ENCODE results near the gene ASCL5.

The ASCL5 gene

DNA sequence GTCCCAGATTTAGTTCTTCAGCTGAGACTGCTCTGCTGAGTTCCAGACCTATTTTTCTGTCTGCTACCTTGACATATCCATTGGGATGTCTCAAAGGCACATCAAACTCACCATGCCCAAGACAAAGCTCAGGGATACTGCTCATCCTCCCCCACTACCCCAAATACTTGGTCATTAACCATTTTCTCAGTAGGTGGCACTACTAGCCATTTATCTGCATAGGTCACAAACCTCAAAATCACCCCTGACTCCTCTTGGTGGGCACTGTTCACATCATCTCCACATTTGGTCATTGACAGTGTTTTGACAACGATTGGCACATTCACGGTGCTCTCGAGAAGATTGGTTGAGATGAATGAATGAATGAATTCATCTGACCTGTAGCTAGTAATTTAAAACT lies 46.8 kb downstream of the ASCL5 start:
- no peak for DNase-seq

DNA sequence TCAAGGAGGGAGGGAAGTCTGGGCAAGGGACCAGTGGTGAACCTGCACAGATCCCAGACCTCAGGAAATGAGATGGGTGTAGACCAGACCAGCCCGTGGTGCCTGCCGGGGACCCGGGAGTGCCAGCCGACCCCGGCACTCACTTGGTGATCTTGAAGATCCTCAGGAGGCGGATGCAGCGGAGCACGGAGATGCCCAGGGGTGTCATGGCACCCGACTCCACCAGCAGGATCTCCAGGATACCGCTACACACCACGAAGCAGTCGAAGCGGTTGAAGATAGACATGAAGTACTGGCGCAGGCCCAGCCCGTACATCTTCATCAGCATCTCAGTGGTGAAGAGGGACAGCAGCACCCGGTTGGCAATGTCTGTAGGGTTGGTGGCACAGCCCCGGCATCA lies 49.2 kb downstream of the ASCL5 start:
- no peak for DNase-seq

DNA sequence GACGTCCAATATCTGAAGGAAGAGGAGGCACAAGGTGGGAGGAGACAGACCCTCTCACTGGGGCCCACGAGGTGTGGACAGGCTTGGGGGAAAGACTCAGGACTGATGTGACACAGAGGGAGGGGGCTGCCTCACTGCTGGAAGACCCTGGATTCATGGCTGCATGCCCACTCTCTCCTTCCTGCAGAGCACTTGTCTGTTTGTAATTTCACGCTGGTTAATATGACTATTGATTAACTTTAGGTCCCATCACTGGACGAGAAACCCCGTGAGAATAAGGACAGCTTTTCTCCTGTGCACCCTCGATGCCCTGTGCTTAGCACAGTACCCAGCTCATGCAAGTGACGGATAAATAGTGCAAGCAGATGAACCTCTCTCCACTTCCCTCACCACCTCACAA lies 49.9 kb downstream of the ASCL5 start:
- DNase-seq, result no peak

DNA sequence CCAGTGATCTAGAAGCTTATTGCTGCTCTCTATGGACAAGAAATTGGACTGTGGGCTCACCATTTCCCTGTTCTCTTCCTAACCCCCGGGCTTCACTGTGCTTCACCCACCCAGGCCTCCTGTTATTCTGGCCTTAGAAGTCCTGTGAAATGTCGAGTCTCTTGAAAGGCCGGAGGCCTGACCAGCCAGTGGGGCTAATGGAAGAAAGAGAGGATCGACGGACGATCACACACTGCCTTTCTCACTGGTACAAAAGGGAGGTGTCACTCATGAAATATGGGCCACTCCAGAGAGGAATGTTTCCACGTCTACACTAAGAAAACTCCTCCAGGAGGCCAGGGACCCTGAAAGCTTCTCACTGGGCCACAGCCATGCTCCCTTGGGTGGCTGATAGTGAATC lies 50.9 kb downstream of the ASCL5 start:
- DNase-seq, result no peak

DNA sequence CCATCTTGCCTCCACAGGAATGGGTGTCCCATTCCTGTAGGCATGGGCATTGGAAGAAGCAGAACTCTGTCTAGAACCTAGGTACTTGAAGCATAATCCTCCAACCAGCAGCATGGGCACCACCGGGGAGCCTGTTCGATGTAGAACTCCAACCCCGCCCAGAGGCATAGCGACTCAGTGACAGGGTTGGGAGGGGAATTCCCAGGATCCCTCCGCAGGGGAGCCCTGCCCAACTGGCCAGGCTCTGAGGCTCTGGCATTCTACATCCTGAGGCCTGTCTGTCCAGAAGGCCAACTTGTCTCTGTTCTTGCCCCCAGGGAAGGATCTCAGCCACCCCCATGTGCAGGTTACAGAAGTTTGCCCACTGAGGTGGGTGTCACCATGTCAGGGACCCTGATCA lies 53.0 kb downstream of the ASCL5 start:
- DNase-seq, result no peak

DNA sequence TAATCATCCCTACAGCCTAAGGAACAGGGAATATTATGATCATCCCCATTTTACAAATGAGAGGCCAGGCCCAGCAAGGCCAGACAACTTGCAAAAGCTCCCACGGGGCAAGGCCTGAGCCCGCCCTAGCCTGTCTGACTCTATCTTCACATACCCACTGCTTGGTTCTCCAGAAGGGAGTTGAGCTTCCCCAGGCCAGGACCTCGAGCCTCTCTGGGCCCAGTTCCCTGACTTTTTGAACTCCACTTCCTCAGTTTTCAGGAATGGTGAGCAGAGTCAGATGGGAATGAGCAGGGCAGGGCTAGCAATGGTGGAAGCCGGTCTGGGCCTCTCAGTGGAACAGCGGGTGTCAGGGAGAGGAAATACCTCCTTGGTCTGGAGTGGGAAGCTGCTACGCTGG lies 54.1 kb downstream of the ASCL5 start:
- DNase-seq, result no peak

DNA sequence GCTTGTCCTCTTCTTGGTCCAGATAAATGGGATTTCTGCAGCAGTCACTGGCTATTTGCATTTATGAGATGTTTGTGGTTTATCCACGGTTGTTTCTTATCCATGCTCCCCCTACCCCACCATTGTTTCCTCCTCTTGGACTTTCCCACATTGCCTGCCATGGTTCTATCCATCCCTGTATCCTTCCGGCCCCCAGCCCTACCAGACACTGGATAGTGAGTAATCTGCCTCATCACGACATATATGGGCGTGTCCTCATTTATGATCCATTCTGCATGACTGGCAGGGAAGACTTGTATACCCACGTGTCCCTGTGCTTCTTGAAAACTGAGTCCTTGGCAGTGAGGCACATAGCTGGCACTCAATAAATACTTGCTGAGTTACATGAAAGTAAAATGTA lies 54.8 kb downstream of the ASCL5 start:
- no peak for DNase-seq

DNA sequence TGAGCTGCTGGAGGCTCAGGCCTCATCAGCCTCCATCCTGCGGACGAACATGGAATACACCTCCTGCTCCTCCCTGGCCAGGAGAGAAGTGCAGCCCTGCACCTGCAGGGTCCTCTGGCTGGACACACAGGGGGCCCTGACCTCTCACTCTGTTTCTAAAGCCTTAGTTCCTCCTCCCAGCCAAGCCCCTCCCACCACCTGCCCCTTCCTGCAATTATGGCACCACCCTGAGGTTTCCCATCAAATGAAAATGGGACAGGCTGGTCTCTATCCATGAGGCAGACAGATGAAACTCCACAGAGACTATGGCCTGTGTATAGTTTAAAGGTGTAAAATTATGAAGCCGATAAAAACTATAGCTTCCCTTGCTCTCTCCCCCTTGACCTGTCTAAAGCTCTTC lies 57.3 kb downstream of the ASCL5 start:
- no peak for DNase-seq

DNA sequence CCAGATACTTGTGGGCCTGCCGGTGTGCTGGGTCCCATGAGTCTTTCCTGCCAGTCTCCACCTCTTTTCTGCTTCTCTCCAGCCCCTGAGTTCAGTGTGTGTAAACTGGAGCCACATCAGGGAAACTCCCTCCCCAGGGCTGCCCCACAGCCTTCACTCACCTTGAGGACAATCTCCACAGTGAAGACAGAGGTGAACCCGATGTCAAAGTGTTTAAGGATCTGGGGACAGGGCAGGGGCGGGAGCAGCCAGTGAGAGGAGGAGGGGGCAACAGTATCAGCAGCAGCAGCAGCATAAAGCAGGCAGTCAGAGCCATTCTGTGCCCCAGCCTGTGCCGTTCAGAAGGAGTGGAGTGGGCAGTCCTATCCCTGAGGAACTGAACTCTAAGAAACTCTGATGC lies 58.0 kb downstream of the ASCL5 start:
- DNase-seq, result no peak

DNA sequence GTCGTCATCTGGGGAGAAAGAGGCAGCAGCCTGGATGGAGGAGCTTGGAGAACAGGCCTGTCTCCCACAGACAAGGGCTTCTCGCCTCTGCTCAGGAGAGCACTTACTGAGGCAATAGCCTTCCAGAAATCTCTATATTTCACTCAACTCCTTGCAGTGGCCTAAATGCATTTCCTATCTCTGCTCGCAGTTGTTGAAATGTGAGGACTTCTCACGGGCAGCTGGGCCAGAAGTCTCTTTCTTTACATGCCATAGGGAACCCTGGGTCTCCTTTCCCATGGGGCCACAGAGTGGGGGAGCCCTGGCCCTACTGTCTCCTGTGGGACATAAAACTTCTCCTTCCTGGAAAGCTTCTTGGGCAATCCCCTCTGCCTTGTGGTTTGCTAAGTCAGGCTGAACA lies 60.0 kb downstream of the ASCL5 start:
- DNase-seq, result no peak

DNA sequence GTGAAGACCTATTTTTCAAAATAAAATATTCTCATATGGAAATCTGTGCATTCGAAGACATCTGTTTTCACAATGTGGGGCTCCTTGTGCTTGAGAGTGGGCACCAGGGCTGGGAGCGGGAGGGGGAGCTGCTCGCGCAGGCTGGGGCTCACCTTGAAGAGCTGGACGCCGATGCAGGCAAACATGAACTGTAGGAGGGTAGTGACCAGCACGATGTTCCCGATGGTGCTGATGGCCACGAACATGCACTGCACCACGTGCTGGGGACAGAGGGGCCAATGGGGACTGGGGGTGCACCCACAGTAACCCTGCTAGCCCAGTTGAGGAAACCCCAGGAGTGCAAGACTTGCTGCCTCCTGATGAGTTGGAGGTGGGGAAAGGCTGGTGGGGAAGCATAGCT lies 61.3 kb downstream of the ASCL5 start:
- DNase-seq, result no peak

DNA sequence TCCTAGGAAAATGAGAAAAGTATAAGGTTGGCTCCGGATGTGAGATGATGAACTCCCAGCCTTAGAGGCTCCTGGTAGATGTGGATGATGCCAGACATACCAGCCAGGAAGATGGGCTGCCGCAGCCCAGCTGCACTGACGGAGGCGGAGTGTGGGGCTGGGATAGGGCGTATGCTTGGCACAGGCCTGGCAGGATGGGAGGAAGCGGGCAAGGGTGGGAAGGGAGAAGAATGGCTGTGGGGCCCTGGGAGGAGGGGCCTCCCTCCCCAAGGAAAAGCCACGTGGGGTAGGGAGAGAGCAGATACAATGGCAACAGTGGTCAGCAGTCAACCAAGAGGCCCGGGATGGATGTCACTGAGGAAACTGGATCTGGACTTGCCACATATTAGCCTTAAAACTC lies 62.2 kb downstream of the ASCL5 start:
- DNase-seq, result no peak
